Measurements from ENCODE around the gene PEAR1. TPM values are rescaled to one million over a fixed set of nuclear protein-coding genes. Genes with fewer than 3 reads are reported as not detected.

The PEAR1 gene
- total RNA-seq, 1 donor from 2014 or later = 50.7 TPM

DNA sequence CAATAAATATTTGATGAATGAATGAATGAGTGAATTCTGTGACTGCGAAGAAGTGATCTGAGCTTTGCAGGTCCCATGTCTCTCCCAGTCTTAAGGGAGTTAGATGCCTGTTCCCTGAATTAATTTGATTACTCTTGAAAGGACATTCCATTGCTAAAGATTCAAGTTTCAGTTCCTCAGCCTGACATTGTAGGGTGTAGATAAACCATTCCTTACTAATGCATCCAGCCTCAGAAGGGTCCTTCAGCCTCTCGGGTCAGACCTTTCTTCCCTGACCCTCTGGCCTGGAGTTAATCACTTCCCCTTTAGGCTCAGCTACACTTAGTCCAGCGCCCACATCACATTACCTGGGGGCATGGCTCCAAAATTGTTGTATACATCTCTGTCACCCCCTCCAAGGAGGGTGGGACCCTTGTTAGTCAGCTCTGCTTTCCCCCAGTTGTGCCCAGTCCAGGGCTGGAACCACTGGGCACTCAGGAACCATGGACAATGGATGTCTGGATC, 37.2 kb upstream of the PEAR1 start:
- H3K9me3 Mint-ChIP-seq (ENCODE audit: unreplicated experiment) = no peaks in the 10 kb centered on the region
- H3K36me3 Mint-ChIP-seq (ENCODE audit: low read depth, unreplicated experiment) = no peaks in the 10 kb centered on the region
- TF ChIP-seq, protein P1, sequence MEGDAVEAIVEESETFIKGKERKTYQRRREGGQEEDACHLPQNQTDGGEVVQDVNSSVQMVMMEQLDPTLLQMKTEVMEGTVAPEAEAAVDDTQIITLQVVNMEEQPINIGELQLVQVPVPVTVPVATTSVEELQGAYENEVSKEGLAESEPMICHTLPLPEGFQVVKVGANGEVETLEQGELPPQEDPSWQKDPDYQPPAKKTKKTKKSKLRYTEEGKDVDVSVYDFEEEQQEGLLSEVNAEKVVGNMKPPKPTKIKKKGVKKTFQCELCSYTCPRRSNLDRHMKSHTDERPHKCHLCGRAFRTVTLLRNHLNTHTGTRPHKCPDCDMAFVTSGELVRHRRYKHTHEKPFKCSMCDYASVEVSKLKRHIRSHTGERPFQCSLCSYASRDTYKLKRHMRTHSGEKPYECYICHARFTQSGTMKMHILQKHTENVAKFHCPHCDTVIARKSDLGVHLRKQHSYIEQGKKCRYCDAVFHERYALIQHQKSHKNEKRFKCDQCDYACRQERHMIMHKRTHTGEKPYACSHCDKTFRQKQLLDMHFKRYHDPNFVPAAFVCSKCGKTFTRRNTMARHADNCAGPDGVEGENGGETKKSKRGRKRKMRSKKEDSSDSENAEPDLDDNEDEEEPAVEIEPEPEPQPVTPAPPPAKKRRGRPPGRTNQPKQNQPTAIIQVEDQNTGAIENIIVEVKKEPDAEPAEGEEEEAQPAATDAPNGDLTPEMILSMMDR (IDR thresholded peaks at IDR 0.05; ENCODE audit: unreplicated experiment) = no peak
- DNase-seq (ENCODE audit: low spot score) = no peak
- no peak overlapping the region for H3K27ac Mint-ChIP-seq (ENCODE audit: unreplicated experiment)
- peaks cover 9% of the 10 kb centered on the region for H3K4me1 Mint-ChIP-seq (ENCODE audit: unreplicated experiment)
- peaks cover 32% of the 10 kb centered on the region for H3K27me3 Mint-ChIP-seq (ENCODE audit: unreplicated experiment)
- no peak overlapping the region for H3K4me3 Mint-ChIP-seq (ENCODE audit: unreplicated experiment)

GRCh38 chr1:156857532-156857931, 36.0 kb upstream of the PEAR1 start:
- Mint-ChIP-seq H3K4me1 (ENCODE audit: unreplicated experiment) (peaks cover 9% of the 10 kb centered on the region), H3K9me3 (ENCODE audit: unreplicated experiment) (no peaks in the 10 kb centered on the region), H3K27ac (ENCODE audit: unreplicated experiment) (no peak overlapping the region), H3K36me3 (ENCODE audit: low read depth, unreplicated experiment) (no peaks in the 10 kb centered on the region), H3K4me3 (ENCODE audit: unreplicated experiment) (no peak overlapping the region), H3K27me3 (ENCODE audit: unreplicated experiment) (peaks cover 36% of the 10 kb centered on the region)
- DNase-seq (ENCODE audit: low spot score) = no peak
- TF ChIP-seq, protein P1 (IDR thresholded peaks at IDR 0.05; ENCODE audit: unreplicated experiment) = no peak

GRCh38 chr1:156858555-156858956, 35.0 kb upstream of the PEAR1 start:
- no peak for DNase-seq (ENCODE audit: low spot score)
- Mint-ChIP-seq H3K27me3 (ENCODE audit: unreplicated experiment) (peaks cover 35% of the 10 kb centered on the region), H3K9me3 (ENCODE audit: unreplicated experiment) (no peaks in the 10 kb centered on the region), H3K36me3 (ENCODE audit: low read depth, unreplicated experiment) (peaks cover 6% of the 10 kb centered on the region), H3K4me1 (ENCODE audit: unreplicated experiment) (peaks cover 19% of the 10 kb centered on the region), H3K27ac (ENCODE audit: unreplicated experiment) (no peak overlapping the region), H3K4me3 (ENCODE audit: unreplicated experiment) (peak overlapping the region; percentile 57)
- TF ChIP-seq, protein P1 (IDR thresholded peaks at IDR 0.05; ENCODE audit: unreplicated experiment) = no peak

DNA sequence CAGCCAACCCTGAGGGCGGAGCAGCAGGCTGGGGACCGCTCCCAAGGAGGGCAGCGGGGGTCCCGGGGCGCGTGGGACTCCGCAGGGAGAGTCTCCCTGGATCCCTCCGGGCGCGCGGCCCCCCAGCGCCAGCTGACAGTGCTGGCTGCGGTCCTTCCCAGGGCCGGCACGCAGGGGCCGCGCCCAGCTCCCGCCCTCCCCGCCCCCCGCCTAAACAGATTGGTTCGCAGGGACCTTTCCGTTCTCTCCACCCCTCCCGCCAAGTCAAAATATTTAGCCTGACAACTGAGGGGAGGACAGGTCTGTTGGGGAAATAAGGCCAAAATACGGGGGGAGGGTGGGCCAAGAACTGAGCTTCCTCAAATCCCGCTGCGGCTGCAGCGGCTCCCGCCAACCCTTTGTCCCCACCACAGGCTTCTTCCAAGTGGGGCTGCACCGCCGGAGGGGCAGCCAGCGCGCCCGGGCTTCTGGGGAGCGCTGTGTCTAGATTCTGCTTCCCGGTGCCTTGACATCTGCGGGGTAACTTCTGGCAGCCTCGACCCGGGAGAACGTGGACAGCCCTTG, 34.5 kb upstream of the PEAR1 start, which contains the start of gene INSRR:
INSRR (minus strand) TSS at position 159 of the 564 bp plus-strand sequence. CDS start 496 bp downstream, outside the sequence.
- peaks cover 24% of the 10 kb centered on the region for H3K4me1 Mint-ChIP-seq (ENCODE audit: unreplicated experiment)
- peaks cover 10% of the 10 kb centered on the region for H3K36me3 Mint-ChIP-seq (ENCODE audit: low read depth, unreplicated experiment)
- H3K4me3 Mint-ChIP-seq (ENCODE audit: unreplicated experiment) = peak within 1 kb of the TSS; percentile 57
- no peak within 1 kb of the TSS for H3K27ac Mint-ChIP-seq (ENCODE audit: unreplicated experiment)
- H3K9me3 Mint-ChIP-seq (ENCODE audit: unreplicated experiment) = no peaks in the 10 kb centered on the region
- TF ChIP-seq, protein P1 (IDR thresholded peaks at IDR 0.05; ENCODE audit: unreplicated experiment) = no peak
- H3K27me3 Mint-ChIP-seq (ENCODE audit: unreplicated experiment) = peaks cover 39% of the 10 kb centered on the region
- DNase-seq (ENCODE audit: low spot score) = no peak

DNA sequence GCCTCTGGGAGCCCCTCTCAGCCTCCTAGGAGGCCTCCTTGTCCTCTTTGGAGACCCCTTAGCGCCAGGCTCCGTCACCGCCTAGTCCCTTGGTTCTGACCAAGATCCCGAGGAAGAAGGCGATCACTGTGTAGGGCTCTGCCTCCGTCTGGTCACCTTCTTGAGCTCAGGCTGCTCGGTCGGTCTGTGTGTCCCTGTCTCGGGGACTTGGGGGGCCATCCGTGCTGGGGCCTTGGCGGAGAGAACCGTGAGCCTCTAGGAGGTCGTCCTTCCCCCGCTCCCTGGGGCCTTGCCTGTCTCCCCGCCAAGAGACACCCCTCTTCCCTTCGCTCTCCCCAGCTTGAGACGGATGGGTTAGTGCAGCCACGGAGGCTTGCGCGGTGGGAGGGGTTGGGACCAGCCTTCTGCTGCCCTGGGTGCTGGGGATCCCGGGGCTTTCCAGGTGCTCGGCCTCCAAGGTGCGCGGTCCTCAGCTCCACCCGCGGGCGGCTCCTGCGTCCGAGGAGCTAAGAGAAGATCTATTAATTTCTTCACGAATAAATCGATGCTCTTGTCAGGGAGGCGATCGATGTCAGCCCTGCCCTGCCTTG, 33.9 kb upstream of the PEAR1 start:
- H3K36me3 Mint-ChIP-seq (ENCODE audit: low read depth, unreplicated experiment) = peaks cover 10% of the 10 kb centered on the region
- peaks cover 27% of the 10 kb centered on the region for H3K4me1 Mint-ChIP-seq (ENCODE audit: unreplicated experiment)
- TF ChIP-seq, protein P1 (IDR thresholded peaks at IDR 0.05; ENCODE audit: unreplicated experiment) = no peak
- peaks cover 39% of the 10 kb centered on the region for H3K27me3 Mint-ChIP-seq (ENCODE audit: unreplicated experiment)
- no peak for DNase-seq (ENCODE audit: low spot score)
- no peak overlapping the region for H3K27ac Mint-ChIP-seq (ENCODE audit: unreplicated experiment)
- H3K9me3 Mint-ChIP-seq (ENCODE audit: unreplicated experiment) = no peaks in the 10 kb centered on the region
- H3K4me3 Mint-ChIP-seq (ENCODE audit: unreplicated experiment) = no peak overlapping the region

Data from endothelial cell (in vitro differentiated cells).